Heart left ventricle (tissue), 16 donors: ENCODE measurements around the gene MUC2. TPM values are rescaled to one million over a fixed set of nuclear protein-coding genes. Genes with fewer than 3 reads are reported as not detected.

Experiments used
- ATAC-seq, 4 donors: fragments of 200-7000 bp; cut with Tn5 transposase; one replicate each; pipeline ENCODE4 v1.9.1; 2020 to 2022; ENCODE audit warnings: moderate library complexity in 4 of 4, mild to moderate bottlenecking in 3 of 4, moderate number of reproducible peaks in 1 of 4
- DNase-seq, 5 donors: peaks; one replicate each; pipeline ENCODE4 v3.0.0-alpha.2; 2020
- H3K27ac ChIP-seq, 12 donors: fragments of 200-600 bp; sonication (generic) in 4 of 12; one replicate each; pipeline versions ENCODE4 v1.5.0 to v1.8.0; 2016 to 2022; ENCODE audit warnings: mild to moderate bottlenecking in 2 of 12
- H3K27me3 ChIP-seq, 9 donors: fragments of 200-600 bp; sonication (generic) in 2 of 9; one replicate each; pipeline versions ENCODE4 v1.5.1 to v1.8.0; 2016 to 2022; ENCODE audit warnings: mild to moderate bottlenecking in 3 of 9
- H3K36me3 ChIP-seq, 9 donors: fragments of 200-600 bp; sonication (generic) in 2 of 9; one replicate each; pipeline versions ENCODE4 v1.5.0 to v1.8.0; 2018 to 2022; ENCODE audit warnings: mild to moderate bottlenecking in 2 of 9
- H3K4me1 ChIP-seq, 12 donors: fragments of 200-600 bp; sonication (generic) in 4 of 12; one replicate each; pipeline versions ENCODE4 v1.5.0 to v1.8.0; 2016 to 2022; ENCODE audit warnings: mild to moderate bottlenecking in 3 of 12
- H3K4me3 ChIP-seq, 12 donors: fragments of 200-600 bp; sonication (generic) in 4 of 12; one replicate each; pipeline versions ENCODE4 v1.5.0 to v1.8.0; 2017 to 2022; ENCODE audit warnings: mild to moderate bottlenecking in 9 of 12, moderate library complexity in 4 of 12
- H3K9me3 ChIP-seq, 12 donors: fragments of 200-600 bp; sonication (generic) in 4 of 12; one replicate each; pipeline versions ENCODE4 v1.5.0 to v1.8.0; 2016 to 2022; ENCODE audit warnings: mild to moderate bottlenecking in 1 of 12
- POLR2A ChIP-seq, 2 donors: fragments of 450-650 bp; IDR thresholded peaks; one replicate each; pipeline ENCODE4 v1.6.1; 2017; ENCODE audit warnings: antibody characterized with exemption in 2 of 2, mild to moderate bottlenecking in 2 of 2, moderate library complexity in 2 of 2
- WGBS, 4 donors: extraction: QIAGEN DNeasy Blood & Tissue Kit in 2 of 4; methylation state at CpG; one replicate each; pipeline versions ENCODE4 v1.1.5 to v1.1.7; 2013 to 2018; 5-methylcytosine and 5-hydroxymethylcytosine counted together
- intact Hi-C, 10 donors: fragments of 100-400 bp; cut with DNase I; formaldehyde crosslinking; loops; one replicate each; pipeline versions ENCODE4 v1.11.1 to v1.14.2; 2022
- polyA plus RNA-seq, 2 donors: library from polyadenylated mRNA; stranded (reverse); fragments of 200-250 nt; gene quantifications; one replicate each; pipeline ENCODE4 v1.2.3, GENCODE V29; 2013
- total RNA-seq, 9 donors: library from RNA; depleted of rRNA in 2 of 9; stranded (reverse); fragments of >200 nt in 2 of 9; fragmentation: NEBNext Ultra II Directional in 3 of 9; extraction: Animal tissue kit (Norgen Biotek cat#: 25700) in 3 of 9; gene quantifications; one replicate each; pipeline versions ENCODE4 v1.1.0 to v1.2.4, GENCODE V29; 2016 to 2023
- TF ChIP-seq, protein P1 (sequence below), 12 donors: fragments of 200-600 bp; sonication (generic) in 4 of 12; IDR thresholded peaks; one replicate each; pipeline versions ENCODE4 v1.5.0 to v1.8.0; 2018 to 2022; ENCODE audit warnings: antibody characterized with exemption in 12 of 12, mild to moderate bottlenecking in 5 of 12
- donor health status: ischemic (EF 13 %, LVEDD 7.1; RV severe dilation, severe dysfunction).
- donor health status: healthy with polysubstance abuse.
- donor health status: DM: no; HTN: yes; CAD: no.
- donor health status: DM: no; HTN: no; CAD: no.
- donor health status: ischemic (EF 25% LVEDD 6.9; RV normal size, moderate dysfunction).
- donor health status: ischemic (EF 25% LVEDD 5.7; RV mildly dilated, moderate dysfunction).
- donor health status: healthy.
- donor health status: DM: yes; HTN: yes; CAD: no.
- donor health status: ischemic (EF 35%, LVEDD 5.7; RV mildly dilated, moderate dysfunction).
- donor health status: nonischemic (EF 11% LVEDD 7.7; RV severe dilation, severe dysfunction).
- donor health status: DM: yes; HTN: yes; CAD: no.
- donor health status: PGD.
- donor health status: ischemic (EF 29% LVEDD 5.4; RV normal size, mild dysfunction).
- donor health status: nonischemic (EF 23%, LVEDD 6.1; RV moderate dilation, normal function).

Gene MUC2
- total and polyA plus RNA-seq, 11 donors: 0.01 to 0.07 TPM; not detected in 9

DNA sequence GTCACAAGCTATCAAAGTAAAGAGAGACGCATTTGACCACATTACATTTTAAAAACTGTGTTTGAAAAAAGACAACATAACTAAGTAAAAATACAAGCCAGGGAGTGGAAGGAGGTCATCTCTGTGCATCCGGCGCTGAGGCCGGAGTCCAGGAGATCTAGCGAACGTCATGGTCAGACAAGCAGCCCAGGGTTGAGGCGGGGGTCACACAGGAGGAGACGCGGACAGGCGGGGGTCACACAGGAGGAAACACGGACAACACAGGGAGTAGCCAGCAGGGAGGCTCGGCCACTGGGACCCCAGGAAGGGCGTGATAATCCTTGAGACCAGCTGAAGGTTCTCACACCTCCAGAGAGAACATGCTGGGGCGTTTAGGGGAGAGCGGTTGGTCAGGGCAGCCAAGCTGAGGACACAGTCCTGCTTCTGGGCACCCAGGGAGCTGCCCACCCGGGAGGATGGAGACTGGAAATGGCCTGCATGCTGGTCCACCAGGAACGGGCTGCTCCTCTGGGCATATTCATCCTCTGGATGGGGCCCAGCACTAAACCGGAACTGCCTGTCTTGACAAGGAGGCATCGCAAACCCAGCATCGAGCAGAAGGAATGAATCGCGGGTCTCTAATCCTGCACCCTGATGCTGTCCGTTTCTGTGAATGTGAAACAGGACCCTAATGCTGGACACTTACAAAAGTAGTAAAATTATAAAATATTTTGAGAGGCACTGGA lies 42.2 kb downstream of the MUC2 start:
- no peak overlapping the region for H3K27ac ChIP-seq
- H3K4me3 ChIP-seq: no peak overlapping the region
- no peaks in the 10 kb centered on the region for H3K4me1 ChIP-seq
- H3K36me3 ChIP-seq: no peaks in the 10 kb centered on the region
- DNase-seq: peak in 1 of 5 donors; percentile 48
- no peaks in the 10 kb centered on the region for H3K9me3 ChIP-seq
- no peak for ATAC-seq
- TF ChIP-seq POLR2A (IDR thresholded peaks at IDR 0.05): no peak
- TF ChIP-seq, protein P1, sequence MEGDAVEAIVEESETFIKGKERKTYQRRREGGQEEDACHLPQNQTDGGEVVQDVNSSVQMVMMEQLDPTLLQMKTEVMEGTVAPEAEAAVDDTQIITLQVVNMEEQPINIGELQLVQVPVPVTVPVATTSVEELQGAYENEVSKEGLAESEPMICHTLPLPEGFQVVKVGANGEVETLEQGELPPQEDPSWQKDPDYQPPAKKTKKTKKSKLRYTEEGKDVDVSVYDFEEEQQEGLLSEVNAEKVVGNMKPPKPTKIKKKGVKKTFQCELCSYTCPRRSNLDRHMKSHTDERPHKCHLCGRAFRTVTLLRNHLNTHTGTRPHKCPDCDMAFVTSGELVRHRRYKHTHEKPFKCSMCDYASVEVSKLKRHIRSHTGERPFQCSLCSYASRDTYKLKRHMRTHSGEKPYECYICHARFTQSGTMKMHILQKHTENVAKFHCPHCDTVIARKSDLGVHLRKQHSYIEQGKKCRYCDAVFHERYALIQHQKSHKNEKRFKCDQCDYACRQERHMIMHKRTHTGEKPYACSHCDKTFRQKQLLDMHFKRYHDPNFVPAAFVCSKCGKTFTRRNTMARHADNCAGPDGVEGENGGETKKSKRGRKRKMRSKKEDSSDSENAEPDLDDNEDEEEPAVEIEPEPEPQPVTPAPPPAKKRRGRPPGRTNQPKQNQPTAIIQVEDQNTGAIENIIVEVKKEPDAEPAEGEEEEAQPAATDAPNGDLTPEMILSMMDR (IDR thresholded peaks at IDR 0.05): no peak
- intact Hi-C loops: no loop called here
- H3K27me3 ChIP-seq: peaks cover 0 to 26% (median 0%) of the 10 kb centered on the region in 9 donors
- 63 to 67% (median 65%) methylated on average over 23 of the region's 23 CpGs for WGBS, 4 donors

DNA sequence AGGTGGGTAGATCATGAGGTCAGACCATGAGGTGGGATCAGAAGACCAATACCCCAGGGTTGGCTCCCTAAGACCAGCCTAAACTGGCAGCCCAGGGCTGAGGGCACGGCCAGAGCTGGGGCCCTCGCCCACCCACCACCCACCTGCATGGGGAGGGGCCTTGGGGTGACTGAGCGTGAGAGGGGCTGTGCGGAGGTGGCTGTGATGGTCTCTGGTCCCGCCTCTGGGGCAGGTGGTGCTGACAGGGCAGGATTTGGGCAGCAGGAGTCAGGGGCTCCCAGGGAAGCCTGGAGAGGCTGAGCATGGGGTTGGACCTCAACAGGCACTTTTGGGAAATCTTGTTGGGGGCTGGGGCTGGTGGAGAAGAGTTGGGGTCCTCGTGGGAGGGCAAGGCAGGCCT lies 43.3 kb downstream of the MUC2 start:
- intact Hi-C loops: no loop called here
- Histone ChIP-seq H3K36me3 (no peaks in the 10 kb centered on the region), H3K27me3 (peaks cover 0 to 29% (median 0%) of the 10 kb centered on the region in 9 donors), H3K27ac (no peak overlapping the region), H3K9me3 (no peaks in the 10 kb centered on the region), H3K4me1 (no peaks in the 10 kb centered on the region), H3K4me3 (no peak overlapping the region)
- TF ChIP-seq POLR2A (IDR thresholded peaks at IDR 0.05): no peak
- TF ChIP-seq, protein P1 (IDR thresholded peaks at IDR 0.05): no peak
- no peak for DNase-seq
- WGBS, 4 donors: 64 to 76% (median 73%) methylated on average over 3 to 6 of the region's 6 CpGs
- ATAC-seq: no peak

DNA sequence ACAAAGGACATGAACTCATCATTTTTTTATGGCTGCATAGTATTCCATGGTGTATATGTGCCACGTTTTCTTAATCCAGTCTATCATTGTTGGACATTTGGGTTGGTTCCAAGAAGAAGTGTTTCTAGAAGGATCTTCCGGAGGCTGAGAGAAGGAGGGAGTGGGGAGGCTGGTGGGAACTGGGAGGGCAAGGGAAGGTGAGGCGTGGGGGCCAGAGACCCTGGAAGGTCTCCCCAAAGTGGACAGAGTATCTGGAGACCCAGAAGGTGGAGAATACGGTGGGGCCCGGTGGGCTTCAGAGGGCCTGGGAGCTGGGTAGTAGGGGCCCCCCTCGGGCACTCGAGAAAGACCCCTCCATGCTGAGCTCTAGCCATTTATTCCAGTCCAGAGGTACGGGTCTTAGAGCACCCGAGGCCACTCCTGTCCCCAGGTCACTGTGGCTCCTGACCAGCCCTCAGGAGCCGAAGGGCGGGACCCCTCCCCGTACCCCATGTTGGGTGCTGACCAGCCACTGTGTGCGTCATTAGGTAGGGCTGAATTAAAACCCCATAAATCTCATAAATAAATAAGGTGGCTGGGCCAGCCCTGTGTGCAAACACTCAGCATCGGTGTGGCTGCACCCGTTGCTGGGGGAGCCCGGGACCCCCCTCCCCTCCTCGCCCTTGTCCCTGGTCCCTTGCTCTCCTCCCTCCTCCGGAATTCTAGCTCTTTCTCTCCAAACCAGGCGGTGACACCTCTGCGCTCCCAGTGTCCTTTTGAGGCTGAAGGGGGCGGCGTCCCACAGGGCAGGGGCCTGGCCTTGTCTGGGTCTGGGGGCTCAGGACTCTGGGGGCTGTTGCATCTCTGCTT lies 44.3 kb downstream of the MUC2 start:
- no peaks in the 10 kb centered on the region for H3K36me3 ChIP-seq
- no peak overlapping the region for H3K27ac ChIP-seq
- DNase-seq: no peak
- 68 to 75% (median 73%) methylated on average over 19 to 22 of the region's 22 CpGs for WGBS, 4 donors
- no peaks in the 10 kb centered on the region for H3K4me1 ChIP-seq
- H3K4me3 ChIP-seq: no peak overlapping the region
- peaks cover 0 to 29% (median 0%) of the 10 kb centered on the region in 9 donors for H3K27me3 ChIP-seq
- no peaks in the 10 kb centered on the region for H3K9me3 ChIP-seq
- TF ChIP-seq, protein P1 (IDR thresholded peaks at IDR 0.05): no peak
- no peak for TF ChIP-seq POLR2A (IDR thresholded peaks at IDR 0.05)
- intact Hi-C loops: no loop called here
- ATAC-seq: no peak

DNA sequence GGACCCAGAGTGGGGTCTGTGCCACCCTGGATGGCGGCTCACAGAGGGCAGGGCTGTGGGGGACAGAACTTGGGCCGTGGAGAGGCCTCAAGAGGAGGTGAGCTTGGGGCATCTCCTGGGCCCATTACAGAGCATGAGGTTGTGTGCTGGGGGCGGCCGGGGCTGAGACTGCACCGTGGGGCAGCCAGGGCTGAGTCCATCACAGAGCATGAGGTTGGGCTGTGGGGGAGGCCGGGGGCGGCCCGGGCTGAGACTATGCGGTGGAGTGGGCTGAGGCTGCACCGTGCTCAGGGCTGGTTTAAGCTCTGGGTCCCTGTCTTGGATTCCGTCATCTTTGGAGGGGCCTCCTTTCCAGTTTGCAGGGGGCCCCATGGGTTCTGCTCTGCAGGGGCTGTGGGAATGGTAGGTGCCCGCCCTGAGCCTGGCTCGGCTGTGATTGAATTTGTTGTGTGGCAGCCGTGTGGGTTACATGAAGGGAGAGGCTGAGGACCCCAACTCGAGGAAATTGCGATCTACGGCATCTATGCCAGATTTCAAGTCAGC lies 45.0 kb downstream of the MUC2 start:
- 79 to 83% (median 82%) methylated on average over 14 to 17 of the region's 17 CpGs for WGBS, 4 donors
- ATAC-seq: no peak
- Histone ChIP-seq H3K36me3 (no peaks in the 10 kb centered on the region), H3K27ac (no peak overlapping the region), H3K27me3 (peaks cover 0 to 29% (median 0%) of the 10 kb centered on the region in 9 donors), H3K4me1 (no peaks in the 10 kb centered on the region), H3K4me3 (no peak overlapping the region), H3K9me3 (no peaks in the 10 kb centered on the region)
- intact Hi-C loops: no loop called here
- no peak for TF ChIP-seq POLR2A (IDR thresholded peaks at IDR 0.05)
- TF ChIP-seq, protein P1 (IDR thresholded peaks at IDR 0.05): no peak
- peak in 1 of 5 donors; percentile 60 for DNase-seq
